ENCODE data around the gene SEC61A1. TPM values are rescaled to one million over a fixed set of nuclear protein-coding genes. Genes with fewer than 3 reads are reported as not detected.

Gene SEC61A1
- total RNA-seq, 1 experiment from 2014 or later: 394 TPM

GRCh38 chr3:128075522-128076482 is 23.6 kb downstream of the SEC61A1 start:
- intact Hi-C loops (cut with micrococcal nuclease; ENCODE audit: unreplicated experiment): no loop called here
- Mint-ChIP-seq H3K36me3 (ENCODE audit: insufficient read depth, unreplicated experiment) (peaks cover 92% of the 10 kb centered on the region), H3K27ac (ENCODE audit: unreplicated experiment) (peak overlapping the region; percentile 30), H3K4me1 (ENCODE audit: low read depth, unreplicated experiment) (peaks cover 12% of the 10 kb centered on the region), H3K4me3 (ENCODE audit: low read depth, unreplicated experiment) (peak overlapping the region; percentile 45), H3K27me3 (ENCODE audit: unreplicated experiment) (no peaks in the 10 kb centered on the region), H3K9me3 (ENCODE audit: low read depth, unreplicated experiment) (no peaks in the 10 kb centered on the region)
- DNase-seq: peak; percentile 82
- peak; percentile 82 for TF ChIP-seq CTCF (IDR thresholded peaks at IDR 0.05; ENCODE audit: unreplicated experiment)
- BruUV-seq (replicated peaks): no TSS peak
- CTCF ChIA-PET: no interaction called here

- intact Hi-C loops (cut with micrococcal nuclease; ENCODE audit: unreplicated experiment): no loop called here
- H3K4me1 Mint-ChIP-seq (ENCODE audit: low read depth, unreplicated experiment): peaks cover 17% of the 10 kb centered on the region
- TF ChIP-seq CTCF (IDR thresholded peaks at IDR 0.05; ENCODE audit: unreplicated experiment): no peak
- DNase-seq: no peak
- CTCF ChIA-PET: no interaction called here
- H3K27me3 Mint-ChIP-seq (ENCODE audit: unreplicated experiment): no peaks in the 10 kb centered on the region
- no TSS peak for BruUV-seq (replicated peaks)
- H3K4me3 Mint-ChIP-seq (ENCODE audit: low read depth, unreplicated experiment): no peak overlapping the region
- H3K27ac Mint-ChIP-seq (ENCODE audit: unreplicated experiment): no peak overlapping the region
- H3K36me3 Mint-ChIP-seq (ENCODE audit: insufficient read depth, unreplicated experiment): peaks cover 92% of the 10 kb centered on the region
- no peaks in the 10 kb centered on the region for H3K9me3 Mint-ChIP-seq (ENCODE audit: low read depth, unreplicated experiment)
Observed at GRCh38 chr3:128076483-128077201, 24.4 kb downstream of the SEC61A1 start.

GRCh38 chr3:128077202-128077624 is 25.0 kb downstream of the SEC61A1 start:
- no peak for DNase-seq
- H3K27ac Mint-ChIP-seq (ENCODE audit: unreplicated experiment): no peak overlapping the region

GRCh38 chr3:128077665-128078064 is 25.4 kb downstream of the SEC61A1 start:
- CTCF ChIA-PET: no interaction called here

More at GRCh38 chr3:128077202-128077624, 25.0 kb downstream of the SEC61A1 start:
- Mint-ChIP-seq H3K4me1 (ENCODE audit: low read depth, unreplicated experiment) (peaks cover 22% of the 10 kb centered on the region), H3K9me3 (ENCODE audit: low read depth, unreplicated experiment) (no peaks in the 10 kb centered on the region), H3K4me3 (ENCODE audit: low read depth, unreplicated experiment) (no peak overlapping the region), H3K27me3 (ENCODE audit: unreplicated experiment) (no peaks in the 10 kb centered on the region), H3K36me3 (ENCODE audit: insufficient read depth, unreplicated experiment) (peaks cover 92% of the 10 kb centered on the region)
- BruUV-seq (replicated peaks): no TSS peak
- no peak for TF ChIP-seq CTCF (IDR thresholded peaks at IDR 0.05; ENCODE audit: unreplicated experiment)
- CTCF ChIA-PET: no interaction called here
- intact Hi-C loops (cut with micrococcal nuclease; ENCODE audit: unreplicated experiment): no loop called here

More at GRCh38 chr3:128077665-128078064, 25.4 kb downstream of the SEC61A1 start:
- no peaks in the 10 kb centered on the region for H3K9me3 Mint-ChIP-seq (ENCODE audit: low read depth, unreplicated experiment)
- no peak for DNase-seq
- peak overlapping the region; percentile 36 for H3K27ac Mint-ChIP-seq (ENCODE audit: unreplicated experiment)
- peaks cover 27% of the 10 kb centered on the region for H3K4me1 Mint-ChIP-seq (ENCODE audit: low read depth, unreplicated experiment)
- no peaks in the 10 kb centered on the region for H3K27me3 Mint-ChIP-seq (ENCODE audit: unreplicated experiment)
- intact Hi-C loops (cut with micrococcal nuclease; ENCODE audit: unreplicated experiment): no loop called here
- no TSS peak for BruUV-seq (replicated peaks)
- TF ChIP-seq CTCF (IDR thresholded peaks at IDR 0.05; ENCODE audit: unreplicated experiment): no peak
- H3K36me3 Mint-ChIP-seq (ENCODE audit: insufficient read depth, unreplicated experiment): peaks cover 92% of the 10 kb centered on the region
- H3K4me3 Mint-ChIP-seq (ENCODE audit: low read depth, unreplicated experiment): no peak overlapping the region
